Tongue (tissue), 2 donors: ENCODE data around the gene KIAA0825. TPM values are rescaled to one million over a fixed set of nuclear protein-coding genes. Genes with fewer than 3 reads are reported as not detected.

Source experiments
- DNase-seq: peaks from one replicate; pipeline ENCODE4 v3.0.0-alpha.2; 2015
- total RNA-seq: library from RNA; depleted of rRNA; stranded (reverse); fragments of >200 nt; gene quantifications from one replicate; pipeline ENCODE4 v1.2.3, GENCODE V29; 2014

KIAA0825 gene
- total RNA-seq, 1 donor from 2014 or later = 13.1 TPM

DNA sequence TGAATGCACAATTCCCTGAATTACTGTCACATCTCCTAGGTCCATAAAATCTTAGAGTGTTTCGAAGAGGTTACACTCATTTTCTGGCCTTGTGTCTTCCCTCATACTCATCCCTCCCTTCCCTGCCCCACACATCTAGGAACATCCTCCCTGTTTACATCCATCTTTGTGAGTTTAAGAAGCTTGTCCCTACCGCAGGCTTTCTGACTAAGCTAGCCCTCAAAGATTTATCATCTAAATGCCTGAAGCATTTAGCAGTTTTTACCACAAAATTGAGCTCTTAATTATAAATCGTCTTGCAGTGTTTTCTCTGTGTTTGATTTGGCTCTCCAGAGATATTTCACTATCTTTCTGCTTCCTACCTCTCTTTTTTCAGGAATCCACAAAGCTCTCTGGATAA, 374.8 kb downstream of the KIAA0825 start:
- DNase-seq = no peak

DNA sequence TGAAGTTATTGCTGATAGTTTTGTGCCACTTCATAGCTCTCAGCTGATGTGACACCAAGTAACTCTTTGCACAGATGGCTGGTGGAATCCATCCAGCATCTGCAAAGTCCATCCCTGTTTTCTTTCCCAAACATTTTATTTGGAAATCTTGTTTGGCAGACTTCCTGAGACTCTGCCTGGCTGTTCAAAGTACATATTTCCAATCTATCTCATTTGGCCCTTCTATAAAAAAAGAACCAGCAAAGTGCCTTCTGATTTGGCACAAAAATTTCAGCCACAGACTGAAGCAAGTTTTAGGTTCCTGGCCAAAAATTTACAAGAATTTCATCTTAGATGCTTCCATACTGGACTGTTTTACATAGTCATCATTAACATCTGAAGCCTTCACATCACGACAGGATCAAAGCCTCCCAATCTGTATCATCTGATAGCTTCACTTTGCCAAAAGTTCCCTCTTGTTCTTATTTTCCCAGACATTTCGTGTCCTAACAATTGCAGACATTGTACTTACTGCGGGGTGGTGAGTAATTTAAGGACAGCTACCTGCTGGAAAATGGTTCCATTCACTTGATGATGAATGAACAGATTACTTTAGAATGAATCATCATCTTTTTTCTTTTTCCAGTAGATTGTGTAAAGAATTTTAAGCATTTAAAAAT, 377.3 kb downstream of the KIAA0825 start:
- peak; percentile 44 for DNase-seq

DNA sequence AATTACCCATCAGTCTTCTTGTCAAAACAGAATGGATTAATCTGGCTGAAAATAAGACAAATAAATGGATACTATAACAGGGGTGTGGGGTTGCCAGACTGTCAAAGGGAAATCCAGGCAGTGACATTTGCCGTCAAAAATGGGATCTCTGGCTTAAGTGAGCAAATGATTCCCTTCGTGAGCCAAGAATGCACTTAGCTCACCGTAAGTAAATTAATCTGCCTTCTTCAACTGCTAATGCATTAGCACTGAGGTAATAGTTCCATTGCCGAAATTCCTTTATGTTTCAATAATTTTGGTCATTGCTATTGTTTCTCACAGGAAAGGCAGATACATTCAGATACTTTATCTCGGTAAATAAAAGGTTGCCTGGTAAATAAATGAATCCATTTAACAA, 377.8 kb downstream of the KIAA0825 start:
- peak; percentile 14 for DNase-seq

DNA sequence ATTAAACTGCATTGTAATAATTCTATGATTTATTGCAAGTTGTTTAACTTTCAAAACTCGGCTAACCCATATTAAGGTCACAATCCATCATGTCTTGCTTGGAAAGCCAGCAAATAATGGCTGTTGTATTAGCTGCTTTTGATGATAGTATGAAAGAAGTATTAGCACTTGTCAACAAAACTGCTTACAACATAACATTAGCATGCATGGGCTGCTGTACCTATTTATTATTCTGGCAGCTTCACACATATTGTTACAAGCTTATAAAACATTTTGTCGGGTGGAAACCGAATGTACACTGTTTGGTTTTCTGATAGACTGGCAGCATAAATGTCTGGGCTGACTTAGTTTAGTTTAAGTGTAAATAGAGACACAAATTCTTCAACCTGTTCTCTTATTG, 378.3 kb downstream of the KIAA0825 start:
- no peak for DNase-seq

DNA sequence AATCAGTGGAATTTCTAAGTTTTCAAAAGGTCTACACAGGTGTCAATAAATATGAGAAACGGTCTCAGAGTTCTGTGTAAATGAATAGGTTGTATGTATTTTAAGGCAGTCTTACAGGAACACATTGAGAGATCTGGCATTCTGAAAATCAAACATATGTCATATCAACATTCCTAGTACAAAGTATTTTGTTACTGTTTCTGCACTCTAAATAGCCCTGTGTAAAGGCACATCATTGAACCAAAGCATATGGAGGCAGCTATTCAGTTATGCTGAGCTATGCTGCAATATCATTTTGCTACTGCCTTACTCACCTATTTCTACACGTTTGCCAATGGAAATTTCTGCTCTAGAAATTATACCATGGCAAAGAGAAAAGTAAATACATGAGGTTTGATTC, 379.1 kb downstream of the KIAA0825 start:
- no peak for DNase-seq

DNA sequence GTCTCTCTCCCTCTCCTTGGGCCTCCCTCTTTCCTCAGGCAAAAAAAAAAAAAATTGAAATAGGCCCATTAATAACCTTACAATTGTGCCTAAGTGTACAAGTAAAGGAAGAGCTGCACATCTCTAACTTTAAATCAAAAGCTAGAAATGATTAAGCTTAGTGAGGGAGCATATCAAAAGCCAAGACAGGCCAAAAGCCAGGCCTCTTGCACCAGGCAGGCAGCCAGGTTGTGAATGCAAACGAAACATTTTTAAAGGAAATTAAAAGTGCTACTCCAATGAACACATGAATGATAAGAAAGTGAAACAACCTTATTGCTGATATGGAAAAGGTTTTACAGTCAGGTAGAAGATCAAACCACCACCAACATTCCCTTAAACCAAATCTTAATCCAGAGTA, 383.4 kb downstream of the KIAA0825 start:
- no peak for DNase-seq

DNA sequence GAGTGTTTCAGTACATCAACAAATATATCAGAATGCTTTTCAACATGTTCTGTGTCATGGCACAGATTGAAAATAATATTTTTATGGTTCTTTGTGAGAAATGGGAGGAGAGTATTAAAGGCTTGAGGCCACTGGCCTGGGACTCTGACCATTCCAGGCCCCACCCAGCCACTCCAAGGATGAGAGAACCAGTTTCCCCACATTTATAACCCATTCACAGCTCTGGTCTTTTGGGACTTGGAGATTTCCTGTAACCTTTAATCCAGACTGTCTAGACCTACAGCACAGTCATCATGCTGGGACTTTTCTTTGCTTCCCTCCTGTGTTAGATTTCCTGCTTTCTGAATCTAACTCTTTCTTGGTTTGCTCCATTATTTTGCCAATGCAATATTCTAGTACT, 389.6 kb downstream of the KIAA0825 start:
- no peak for DNase-seq

DNA sequence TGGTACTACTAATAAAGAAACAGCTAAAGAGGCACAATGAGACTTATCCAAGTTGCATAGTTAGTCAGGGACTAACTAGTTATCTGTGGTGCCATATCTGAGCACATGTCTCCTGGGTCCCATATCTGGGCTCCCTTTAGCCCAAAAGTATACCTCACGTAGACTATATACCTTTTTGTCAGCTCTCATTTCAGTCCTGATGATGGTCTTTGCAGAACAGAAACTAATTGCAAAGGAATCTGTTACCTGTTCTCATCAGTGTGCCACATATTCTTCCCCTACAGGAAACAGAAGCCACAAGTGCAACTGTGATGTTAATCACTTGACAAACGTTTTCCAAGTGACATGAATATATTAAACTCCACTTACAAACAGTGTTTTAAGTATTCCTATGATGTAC, 395.2 kb downstream of the KIAA0825 start:
- no peak for DNase-seq

DNA sequence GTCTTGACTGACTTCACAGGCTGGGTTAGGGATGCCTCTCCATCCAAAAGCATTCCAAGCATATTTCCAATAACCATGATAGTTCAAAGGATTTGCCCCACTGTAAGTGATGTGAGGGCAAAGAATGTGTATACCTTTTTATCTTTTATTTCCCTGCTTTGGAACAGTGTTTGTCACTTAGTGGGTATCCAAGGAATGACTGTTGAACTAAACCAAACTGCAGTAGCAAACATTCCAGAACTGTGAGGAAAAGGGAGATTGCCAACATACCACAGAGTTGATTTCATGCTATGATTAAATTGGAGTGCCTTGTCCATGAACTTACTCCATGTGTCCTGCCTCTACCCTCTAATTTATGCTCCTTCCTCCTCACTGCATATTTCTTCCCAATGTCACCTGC, 400.0 kb downstream of the KIAA0825 start:
- DNase-seq = peak; percentile 10

DNA sequence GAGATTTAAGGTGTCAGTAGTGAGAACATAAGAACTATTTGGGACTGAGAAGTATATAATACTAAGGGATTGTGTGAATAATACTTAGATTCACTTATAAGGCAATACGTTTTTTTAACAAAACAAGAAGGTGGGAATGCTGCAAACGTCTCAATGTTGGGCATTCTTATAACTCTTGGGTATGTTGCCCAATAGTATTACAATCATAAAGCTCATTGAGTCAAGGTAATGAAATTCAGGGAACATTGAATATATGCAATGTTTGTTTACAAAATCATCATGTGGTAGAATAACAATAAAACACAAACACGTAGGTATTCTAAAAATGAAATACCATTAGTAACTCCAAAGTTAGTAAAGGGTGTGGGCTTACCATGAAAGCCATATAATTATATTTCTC, 400.7 kb downstream of the KIAA0825 start:
- DNase-seq = no peak

DNA sequence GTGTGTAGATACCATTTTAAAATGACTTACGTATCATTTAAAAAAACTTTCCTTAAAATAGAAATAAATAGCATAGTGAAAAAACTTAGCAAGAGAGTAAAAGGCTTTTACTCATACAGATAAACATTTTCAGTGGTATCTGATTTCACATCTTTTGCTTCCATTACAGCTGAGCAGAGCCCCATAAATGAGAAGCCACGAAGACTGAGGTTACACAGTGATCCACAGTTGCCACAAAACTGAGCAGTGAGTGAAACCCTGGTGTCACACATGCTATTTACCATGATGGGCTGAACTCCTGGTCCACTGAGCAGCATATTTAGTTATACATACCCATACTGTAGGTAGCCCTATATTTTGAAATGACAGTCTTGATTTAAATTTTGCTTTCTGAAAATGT, 401.2 kb downstream of the KIAA0825 start:
- DNase-seq = no peak

DNA sequence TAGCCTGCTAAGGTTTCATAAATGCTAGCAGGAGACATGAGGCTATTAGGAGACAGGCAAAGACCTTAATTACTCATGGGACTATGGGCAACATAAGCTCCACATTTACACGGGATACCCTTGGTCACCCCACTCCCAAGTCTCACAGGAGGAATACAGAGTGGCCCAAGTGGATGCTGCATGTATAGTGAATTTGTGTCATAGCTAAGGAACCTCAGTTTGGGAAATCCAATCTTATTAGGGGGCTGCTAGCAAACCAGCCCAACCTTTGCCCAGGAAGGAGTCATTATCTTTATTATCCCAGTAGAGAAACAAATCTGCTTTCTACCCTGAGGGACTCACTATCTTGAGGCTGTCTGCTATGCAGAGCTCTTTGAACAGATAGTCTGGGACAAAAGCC, 405.9 kb downstream of the KIAA0825 start:
- DNase-seq = no peak

DNA sequence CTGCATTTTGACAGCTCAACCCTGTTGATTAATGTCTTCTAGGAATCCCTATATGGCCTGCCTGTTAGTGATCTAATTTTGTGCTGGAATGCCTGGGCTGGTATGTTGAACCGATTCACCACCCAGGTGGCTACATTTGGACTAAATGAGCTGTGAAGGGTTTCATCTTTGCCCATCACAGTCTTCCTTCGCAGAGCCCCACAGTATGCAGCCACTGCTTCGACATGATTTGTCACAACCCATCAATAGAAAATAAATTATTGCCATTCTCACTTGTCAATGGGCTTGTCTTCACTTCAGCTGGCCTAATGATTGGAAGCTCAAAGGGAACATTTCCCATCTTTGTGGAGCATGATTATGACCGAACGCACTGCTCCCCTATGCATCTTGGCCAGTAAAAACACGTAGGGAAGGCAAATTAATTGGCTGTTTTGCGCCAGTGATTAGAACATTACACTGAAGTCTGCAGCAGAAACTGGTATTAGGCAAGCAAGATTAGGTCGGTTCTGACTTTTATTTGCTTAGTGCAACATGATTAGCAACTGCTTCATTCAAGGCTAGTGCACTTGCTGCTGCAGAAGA, 408.5 kb downstream of the KIAA0825 start:
- no peak for DNase-seq

DNA sequence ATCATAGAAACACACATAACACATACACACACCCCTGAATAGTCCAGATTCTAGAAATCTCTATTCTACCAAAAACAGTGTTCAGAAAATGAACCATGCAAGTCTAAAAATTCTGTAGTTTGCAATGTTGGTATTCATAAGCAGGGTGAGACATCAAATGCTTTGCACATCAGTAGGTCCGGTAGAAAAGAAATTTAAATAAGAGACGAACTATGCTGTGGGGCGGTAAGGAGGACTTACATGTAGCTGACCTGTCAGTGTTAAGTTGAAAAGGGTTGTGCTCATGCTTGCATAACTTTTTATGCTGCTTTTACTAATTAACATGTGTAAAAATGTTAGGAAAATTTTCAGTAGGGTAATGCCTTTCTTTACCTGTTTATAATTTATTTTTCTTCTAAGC, 409.1 kb downstream of the KIAA0825 start:
- DNase-seq = no peak

DNA sequence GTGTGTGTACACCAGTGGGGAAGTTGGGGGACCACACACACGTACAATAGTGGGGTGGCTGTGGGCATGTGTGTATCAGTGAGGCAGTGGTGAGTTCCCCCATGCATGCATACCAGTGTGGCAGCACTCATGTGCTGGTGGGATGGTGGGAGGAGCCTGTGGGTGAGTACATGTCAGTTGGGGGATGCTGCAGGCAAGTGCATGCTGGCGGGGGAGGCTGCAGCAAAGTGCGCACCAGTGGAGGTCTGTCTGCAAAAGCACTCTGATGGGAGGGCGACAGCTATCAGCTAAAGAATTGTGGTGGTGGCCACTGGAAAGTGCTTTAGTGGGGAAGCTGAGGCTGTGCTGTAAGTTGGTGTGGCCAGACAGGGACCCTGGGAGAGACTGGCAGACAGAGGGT, 418.8 kb downstream of the KIAA0825 start:
- DNase-seq = no peak

DNA sequence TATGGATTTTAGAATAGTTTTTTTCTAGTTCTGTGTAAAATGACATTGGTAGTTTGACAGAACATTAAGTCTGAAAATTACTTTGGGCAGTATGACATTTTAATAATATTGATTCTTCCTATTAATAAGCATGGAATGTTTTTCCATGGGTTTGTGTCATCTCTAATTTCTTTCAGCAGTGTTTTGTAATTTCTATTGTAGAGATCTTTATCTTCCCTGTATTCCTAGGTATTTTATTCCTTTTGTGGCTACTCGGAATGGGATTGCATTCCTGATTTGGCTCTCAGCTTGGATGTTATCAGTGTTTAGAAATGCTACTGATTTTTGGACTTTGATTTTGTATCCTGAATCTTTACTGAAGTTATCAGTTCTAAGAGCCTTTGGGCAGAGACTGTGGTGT, 420.4 kb downstream of the KIAA0825 start:
- DNase-seq = no peak

DNA sequence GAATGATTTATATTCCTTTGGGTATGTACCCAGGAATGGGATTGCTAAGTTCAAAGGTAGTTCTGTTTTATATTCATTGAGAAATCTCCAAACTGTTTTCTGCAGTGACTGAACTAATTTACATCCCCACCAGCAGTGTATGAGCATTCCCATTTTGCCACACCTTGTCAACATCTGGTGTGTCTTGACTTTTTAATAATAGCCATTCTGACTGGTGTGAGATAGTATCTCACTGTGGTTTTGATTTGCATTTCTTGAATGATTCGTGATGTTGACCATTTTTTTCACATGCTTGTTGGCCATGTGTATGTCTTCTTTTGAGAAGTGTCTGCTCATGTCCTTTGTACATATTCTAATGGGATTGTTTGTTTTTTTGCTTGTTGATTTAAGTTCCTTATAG, 421.5 kb downstream of the KIAA0825 start:
- DNase-seq = no peak

DNA sequence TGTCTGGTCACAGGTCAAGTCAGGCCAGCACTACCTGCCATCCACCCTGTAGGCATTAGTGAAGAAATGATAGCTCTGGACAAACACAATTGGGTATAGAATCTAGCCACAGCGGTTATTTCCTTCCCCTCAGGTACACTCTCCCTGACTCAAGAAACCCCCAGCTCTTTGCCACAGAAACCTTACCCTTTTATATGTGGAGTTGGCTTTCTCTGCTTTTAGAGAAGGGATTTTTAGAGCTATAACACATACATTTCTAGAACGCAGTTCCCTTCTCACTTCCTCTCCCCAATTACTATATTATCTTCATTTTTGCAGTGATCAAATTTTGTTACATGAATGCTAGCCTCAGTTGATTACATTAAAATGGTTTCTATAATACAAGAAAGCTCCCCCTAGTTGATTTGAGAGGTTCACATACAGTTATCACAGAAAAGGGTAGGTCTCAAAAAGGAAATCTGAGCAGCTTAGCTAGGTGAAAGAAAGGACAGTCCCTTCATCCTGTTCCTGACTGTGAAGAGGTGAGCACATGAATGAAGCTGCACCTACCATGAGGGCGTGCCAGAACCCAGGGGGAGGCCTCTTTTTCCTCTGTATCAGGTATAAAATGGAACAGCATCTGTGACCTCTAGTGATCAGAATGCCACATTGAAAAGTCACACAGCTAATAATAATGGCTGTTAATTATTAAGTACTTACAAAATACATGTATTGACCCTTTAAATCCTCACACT, 425.6 kb downstream of the KIAA0825 start:
- DNase-seq = no peak

DNA sequence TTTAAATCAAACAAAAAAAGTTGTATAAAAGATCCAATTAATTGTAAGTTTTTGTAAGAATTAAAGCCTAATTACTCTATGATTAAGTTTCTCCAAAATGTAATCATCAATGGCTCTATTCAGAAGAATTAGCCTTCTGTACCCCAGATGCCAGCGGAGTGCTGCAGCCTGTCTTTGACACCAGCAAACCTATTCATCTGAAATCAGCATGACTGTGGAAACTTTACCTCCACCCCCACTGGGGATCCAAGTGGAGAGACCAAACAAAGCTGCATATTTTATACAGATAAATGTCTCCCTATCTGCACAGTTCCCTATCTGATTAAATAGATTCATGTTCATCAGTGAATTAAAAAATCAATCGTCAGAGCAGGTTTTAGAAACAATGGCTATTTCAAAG, 426.8 kb downstream of the KIAA0825 start:
- DNase-seq = no peak

DNA sequence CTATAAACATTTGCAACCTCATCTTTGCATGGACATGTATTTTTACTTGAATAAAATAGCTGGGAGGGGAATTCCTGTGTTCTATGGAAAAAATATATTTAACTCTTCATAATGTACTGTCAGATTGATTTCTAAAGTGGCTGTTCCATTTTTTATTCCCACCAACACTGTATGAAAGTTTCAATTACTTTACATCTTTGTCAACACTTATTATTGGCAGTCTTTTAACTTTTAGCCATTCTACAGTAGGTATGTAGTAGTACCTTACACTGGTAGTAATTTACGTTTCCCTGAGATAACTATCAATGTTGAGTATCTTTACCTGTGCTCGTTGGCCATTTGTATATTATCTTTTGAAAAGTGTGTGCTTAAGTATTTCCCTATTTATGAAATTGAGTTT, 429.7 kb downstream of the KIAA0825 start:
- DNase-seq = no peak

DNA sequence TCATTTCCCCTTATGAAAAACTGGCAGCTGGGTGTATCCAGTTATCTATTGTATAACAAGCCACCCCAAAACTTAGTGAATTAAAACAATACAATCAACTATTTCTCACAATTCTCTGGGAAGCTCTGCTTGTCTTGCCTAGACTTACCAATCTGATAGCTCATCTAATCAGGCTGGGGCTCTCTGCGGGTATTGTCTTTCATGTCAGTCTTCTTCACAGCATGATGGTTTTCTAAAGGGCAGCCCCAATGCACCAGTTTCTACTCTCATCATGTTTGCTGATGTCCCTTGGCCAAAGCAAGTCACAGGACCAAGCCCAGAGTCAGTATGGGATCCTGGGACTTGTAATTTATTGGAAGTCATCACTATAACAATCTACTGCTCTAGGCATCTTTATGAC, 433.5 kb downstream of the KIAA0825 start:
- no peak for DNase-seq

DNA sequence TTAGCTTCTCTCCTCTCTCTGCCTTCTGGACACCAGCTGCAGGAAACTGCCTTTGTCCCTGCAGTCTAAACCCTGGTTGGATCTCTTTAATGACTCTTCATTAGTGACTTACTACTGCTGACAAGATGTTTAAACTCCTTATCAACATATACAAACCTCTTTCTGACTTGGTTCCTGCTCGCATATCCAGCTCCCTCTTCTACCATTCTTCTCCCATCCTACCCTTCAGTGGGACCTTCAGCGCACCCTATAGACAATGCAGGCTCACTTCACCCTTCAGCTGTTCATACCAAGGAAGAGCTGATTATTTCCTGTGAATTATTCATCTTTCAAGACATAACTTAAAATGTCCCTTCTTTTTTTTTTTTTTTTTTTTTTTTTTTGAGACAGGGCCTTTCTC, 436.5 kb downstream of the KIAA0825 start:
- peak; percentile 2 for DNase-seq

DNA sequence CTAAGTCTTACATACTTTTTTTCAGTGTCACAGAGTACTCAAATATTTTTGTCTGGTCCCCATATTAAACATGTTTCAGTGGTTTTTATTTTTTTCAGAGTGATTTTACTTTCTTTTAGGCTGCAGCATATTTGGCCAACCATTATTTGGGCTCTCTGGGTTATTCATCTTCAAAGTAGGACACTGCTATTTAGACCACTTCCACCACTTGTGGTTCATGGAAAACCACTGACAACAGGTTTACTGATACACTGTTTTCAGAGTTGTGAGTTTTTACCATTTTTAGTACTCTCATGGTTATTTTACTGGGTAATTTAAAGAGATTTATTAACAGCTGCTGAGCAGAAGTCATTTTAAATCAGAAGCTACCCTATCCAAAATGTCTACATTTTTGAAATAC, 437.6 kb downstream of the KIAA0825 start:
- no peak for DNase-seq

DNA sequence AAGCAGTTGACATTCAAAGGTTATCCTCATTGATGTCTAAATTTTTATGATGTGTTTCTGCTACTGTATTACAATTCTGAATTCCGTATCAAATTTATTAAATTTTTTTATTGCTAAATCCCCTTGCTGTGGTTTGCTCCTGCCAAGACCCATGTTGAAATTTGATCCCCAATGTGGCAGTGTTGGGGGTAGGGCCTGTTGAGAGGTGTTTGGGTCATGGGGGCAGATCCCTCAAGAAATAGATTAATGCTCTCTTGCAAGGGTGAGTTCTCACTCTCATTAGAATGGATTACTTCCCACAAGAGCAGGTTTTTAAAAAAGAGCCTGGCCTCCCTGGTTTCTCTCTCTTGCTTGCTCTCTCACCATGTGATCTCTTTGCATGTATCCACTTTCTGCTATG, 442.5 kb downstream of the KIAA0825 start:
- DNase-seq = no peak
